Stimulated activated naive CD8-positive, alpha-beta T cell treated with anti-CD3 and anti-CD28 coated beads, Interleukin-15, Interleukin-2, amounts not matched to agents 100 U/mL and 50 U/mL, for 24 hours (primary cell): ENCODE measurements around the gene MMP24.
"Not testable (repeated sequence)": the region's sequence is repeated elsewhere in the genome, so short reads cannot be mapped to it uniquely, and the experiment has no call there.

ENCODE experiments used
- ATAC-seq: fragments of 150-1000 bp; cut with Tn5 transposase; one replicate; pipeline ENCODE4 v1.10.0; 2021
- DNase-seq: peaks from one replicate; pipeline ENCODE4 v3.0.0; 2021

The MMP24 gene

GRCh38 chr20:35226126-35226883, at the start of gene MMP24:
MMP24 (plus strand) TSS chr20:35226690; CDS start chr20:35226739, 49 bp downstream.
- ATAC-seq (no peak), DNase-seq (no peak)

- DNase-seq (no peak), ATAC-seq (no peak)
These were observed 46.9 kb upstream of the MMP24 start for GRCh38 chr20:35179292-35180212.

- ATAC-seq (no peak), DNase-seq (no peak)
These were observed 46.2 kb upstream of the MMP24 start for GRCh38 chr20:35180266-35180665.

- no peak for ATAC-seq
- no peak for DNase-seq
These were observed 44.8 kb upstream of the MMP24 start for GRCh38 chr20:35181731-35182130.

GRCh38 chr20:35186691-35187289, 39.7 kb upstream of the MMP24 start:
- not testable (repeated sequence) for ATAC-seq, DNase-seq

GRCh38 chr20:35187584-35188190, 38.8 kb upstream of the MMP24 start:
- ATAC-seq (no peak), DNase-seq (no peak)

- not testable (repeated sequence) for ATAC-seq, DNase-seq
These were observed 37.3 kb upstream of the MMP24 start for GRCh38 chr20:35189223-35189622.

GRCh38 chr20:35190556-35190955, 35.9 kb upstream of the MMP24 start:
- DNase-seq (no peak), ATAC-seq (no peak)

- no peak for DNase-seq
- no peak for ATAC-seq
These were observed 34.9 kb upstream of the MMP24 start for GRCh38 chr20:35191419-35192117.

GRCh38 chr20:35192118-35192872, 34.2 kb upstream of the MMP24 start:
- ATAC-seq (no peak), DNase-seq (no peak)

- not testable (repeated sequence) for ATAC-seq, DNase-seq
These were observed 33.3 kb upstream of the MMP24 start for GRCh38 chr20:35193031-35193791.

- ATAC-seq (no peak), DNase-seq (no peak)
These were observed 30.2 kb upstream of the MMP24 start for GRCh38 chr20:35196313-35196712.

- no peak for DNase-seq
- ATAC-seq = no peak
These were observed 26.8 kb upstream of the MMP24 start for GRCh38 chr20:35199740-35200139.

- DNase-seq (no peak), ATAC-seq (no peak)
These were observed 26.2 kb upstream of the MMP24 start for GRCh38 chr20:35200267-35200666.

GRCh38 chr20:35201467-35201866, 25.0 kb upstream of the MMP24 start:
- not testable (repeated sequence) for ATAC-seq, DNase-seq

- DNase-seq = no peak
- no peak for ATAC-seq
These were observed 19.7 kb upstream of the MMP24 start for GRCh38 chr20:35206802-35207201.

- ATAC-seq = peak; percentile 87
- DNase-seq = peak; percentile 86
These were observed 18.4 kb upstream of the MMP24 start for GRCh38 chr20:35207950-35208611.

GRCh38 chr20:35215066-35215956, 11.2 kb upstream of the MMP24 start:
- ATAC-seq = no peak

More at GRCh38 chr20:35215066-35215956, 11.2 kb upstream of the MMP24 start:
- DNase-seq = no peak
